Measurements from ENCODE around the gene SAMD8.
"Not testable (repeated sequence)": the region's sequence is repeated elsewhere in the genome, so short reads cannot be mapped to it uniquely, and the experiment has no call there.

Gene SAMD8

GRCh38 chr10:75086278-75086934, 25.1 kb upstream of the SAMD8 start:
- no peak for DNase-seq

DNA sequence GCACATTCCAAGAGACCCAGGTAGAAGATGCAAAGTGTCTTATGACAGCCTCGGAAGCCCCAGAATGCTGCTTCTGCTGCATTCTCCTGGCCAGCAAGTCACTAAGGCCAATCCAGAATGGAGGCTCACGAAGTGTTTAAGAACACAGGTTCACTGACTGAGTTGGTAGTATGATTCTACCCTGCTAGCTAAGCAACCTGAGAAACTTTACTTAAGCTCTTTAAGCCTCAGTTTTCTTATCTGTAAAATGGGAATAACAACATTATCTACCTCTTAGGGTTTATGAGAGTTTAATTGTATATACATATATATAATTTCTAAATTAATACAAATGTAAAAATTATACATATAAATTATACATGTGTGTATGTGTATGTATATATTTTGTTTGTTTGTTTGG, 22.8 kb upstream of the SAMD8 start:
- DNase-seq, result no peak

DNA sequence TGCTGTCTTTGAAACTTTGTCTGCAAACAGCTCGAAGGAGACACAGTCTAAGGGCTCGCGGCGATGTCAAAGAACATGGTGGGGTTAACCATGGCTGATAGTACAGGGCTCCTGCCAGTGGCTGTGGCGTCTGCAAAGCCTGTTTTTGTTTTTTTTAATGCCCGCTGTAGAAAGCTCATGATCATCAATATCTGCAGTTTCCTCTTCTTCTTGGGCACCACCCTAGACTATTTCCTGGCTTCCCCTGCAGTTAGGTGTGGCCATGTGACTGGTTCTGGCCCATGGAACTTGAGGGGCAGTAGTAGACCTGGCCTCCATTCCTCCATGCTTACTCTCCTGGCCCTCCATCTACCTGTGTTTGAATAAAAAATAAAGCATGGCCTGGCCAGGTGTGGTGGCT, 21.8 kb upstream of the SAMD8 start:
- DNase-seq, result no peak

DNA sequence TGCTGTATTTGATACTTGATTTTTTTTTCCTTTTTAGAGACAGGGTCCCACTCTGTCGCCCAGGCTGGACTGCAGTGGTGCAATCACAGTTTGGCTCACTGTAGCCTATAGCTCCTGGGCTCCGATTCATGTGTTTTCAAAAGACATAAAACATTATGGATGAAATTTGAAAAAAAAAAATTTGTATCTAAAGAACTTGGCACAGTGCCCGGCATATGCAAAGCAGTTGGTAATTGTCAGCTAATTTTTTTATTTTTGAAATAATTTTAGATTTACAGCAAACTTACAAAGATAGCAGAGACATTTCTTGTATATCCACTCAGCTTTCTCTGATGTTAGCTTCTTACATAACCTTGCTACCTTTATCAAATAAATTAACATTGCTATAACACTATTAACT, 20.3 kb upstream of the SAMD8 start:
- no peak for DNase-seq

GRCh38 chr10:75094465-75094864, 17.0 kb upstream of the SAMD8 start:
- no peak for DNase-seq

DNA sequence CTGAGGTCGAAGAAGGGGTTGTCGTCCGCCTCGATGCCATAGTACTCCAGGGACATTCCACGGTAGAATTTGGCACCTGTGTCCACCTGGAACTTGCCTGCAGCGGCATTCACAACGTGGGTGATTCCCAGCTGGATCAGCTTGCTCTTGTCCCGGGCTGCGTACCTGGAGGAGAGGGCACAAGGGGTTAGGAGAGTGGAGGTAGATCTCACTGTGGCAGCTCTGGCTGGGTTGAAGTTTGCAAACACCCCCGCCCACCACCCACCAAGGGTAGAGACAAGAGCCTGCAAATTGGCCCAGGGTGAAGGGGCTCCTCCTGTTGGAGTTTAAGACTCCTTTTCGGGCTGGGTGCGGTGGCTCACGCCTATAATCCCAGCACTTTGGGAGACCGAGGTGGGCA, 15.8 kb upstream of the SAMD8 start:
- no peak for DNase-seq

- no peak for DNase-seq
Observed at GRCh38 chr10:75096749-75097148, 14.7 kb upstream of the SAMD8 start.

DNA sequence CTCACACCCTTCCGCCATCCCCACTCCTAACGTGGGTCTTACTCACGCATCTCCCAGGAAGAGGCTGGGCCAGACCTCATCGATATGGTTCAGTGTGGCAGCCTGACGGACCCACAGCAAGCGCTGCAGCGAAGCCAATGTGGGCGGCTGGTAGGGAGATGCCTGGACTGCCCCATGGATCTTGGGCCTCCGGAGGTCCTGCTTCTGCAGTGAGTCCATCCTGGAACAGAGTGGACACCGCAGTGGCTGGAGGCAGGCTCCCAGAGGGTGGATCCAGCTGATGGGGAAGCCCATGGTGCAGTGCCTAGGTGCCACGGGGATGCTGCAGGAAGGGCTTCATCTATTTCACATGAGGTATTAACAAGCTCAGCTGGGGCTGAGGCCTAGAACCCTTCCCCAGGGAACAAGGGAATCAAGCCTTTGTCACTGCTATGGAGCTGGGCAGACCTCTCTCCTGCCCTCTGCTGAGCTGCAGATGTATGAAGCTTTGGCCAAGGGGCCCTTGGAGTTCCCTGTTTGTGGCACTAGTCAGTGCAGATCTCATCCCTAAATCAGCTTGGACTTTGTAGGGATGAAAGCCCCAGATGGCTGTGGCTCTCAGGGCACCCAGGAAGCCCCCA, 13.7 kb upstream of the SAMD8 start:
- DNase-seq, result no peak

GRCh38 chr10:75098902-75099673, 12.4 kb upstream of the SAMD8 start:
- DNase-seq, result no peak

DNA sequence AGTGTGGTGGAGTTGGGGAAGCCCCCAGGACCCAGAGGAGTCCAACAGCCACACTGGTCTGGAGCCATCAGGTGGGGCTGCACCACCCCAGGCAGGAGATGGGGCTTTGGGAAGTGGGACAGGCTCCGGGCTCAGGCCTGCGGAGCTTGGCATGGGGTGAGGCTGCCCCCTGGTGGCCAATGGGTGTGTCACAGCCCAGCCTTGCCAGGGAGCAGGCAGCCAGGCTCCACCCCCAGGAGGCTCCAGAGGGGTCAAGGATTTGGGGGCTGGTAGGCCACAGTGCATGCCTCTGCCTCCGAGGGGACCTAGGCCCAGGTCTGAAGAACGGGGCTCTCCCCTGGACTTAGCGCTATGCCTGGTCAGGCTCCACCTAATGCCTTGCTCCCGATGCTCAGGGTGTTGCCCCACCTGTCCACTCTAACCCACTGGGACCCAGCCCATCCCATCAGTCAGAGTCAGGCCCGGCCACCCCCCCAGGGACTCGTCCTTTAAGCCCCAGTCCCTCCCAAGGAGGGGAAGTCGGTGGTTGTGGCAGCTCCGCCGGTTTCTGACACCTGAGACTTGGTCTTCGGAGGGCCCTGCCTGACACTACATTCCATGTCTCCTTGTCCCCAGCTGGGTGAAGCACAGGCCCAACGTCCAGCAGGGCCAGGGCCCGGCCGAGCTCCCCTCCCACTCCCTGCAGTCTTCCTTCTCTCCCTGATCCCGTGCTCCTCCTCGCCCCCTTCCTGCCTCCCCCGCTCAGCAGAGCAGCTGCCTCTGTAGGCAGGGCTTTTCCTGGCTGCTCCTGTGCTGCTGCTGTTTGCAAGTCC, 11.3 kb upstream of the SAMD8 start:
- peak; percentile 42 to 86 for DNase-seq

GRCh38 chr10:75100764-75101291, 10.6 kb upstream of the SAMD8 start:
- no peak for DNase-seq

- no peak for DNase-seq
Observed at GRCh38 chr10:75101416-75102251, 9.8 kb upstream of the SAMD8 start.

DNA sequence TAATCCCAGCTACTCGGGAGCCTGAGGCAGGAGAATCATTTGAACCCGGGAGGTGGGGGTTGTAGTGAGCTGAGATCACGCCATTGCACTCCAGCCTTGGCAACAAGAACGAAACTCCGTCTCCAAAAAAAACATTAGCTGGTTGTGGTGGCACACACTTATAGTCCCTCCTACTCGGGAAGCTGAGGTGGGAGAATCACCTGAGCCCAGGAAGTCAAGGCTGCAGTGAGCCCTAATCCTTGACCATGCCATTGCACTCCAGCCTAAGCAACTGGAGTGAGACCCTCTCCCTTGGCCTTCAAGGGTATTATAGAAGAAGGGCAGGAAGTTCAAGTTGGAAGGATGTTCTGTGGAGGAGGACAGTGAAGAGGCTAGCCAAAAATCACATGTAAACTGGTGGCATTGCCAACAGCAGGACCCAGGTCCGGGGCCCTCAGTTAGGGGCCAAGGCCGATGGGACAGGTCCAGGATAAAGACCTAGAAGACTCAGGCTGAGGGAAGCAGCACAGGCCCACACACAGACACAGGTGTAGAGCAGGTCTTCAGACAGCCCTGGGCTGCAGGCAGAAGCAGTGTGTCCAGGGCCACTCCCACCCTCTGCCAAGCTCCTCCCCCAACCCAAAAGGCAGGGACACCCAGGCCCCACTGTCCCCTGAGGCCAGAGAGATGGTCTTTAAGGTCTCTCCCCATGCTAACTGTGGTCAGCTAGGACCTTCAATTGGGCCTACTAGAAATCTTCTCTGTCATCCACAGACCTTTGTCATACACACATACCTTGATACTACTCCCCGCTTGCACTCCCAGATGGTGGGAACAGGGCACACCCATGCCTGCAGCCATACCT, 8.4 kb upstream of the SAMD8 start:
- DNase-seq, result no peak

DNA sequence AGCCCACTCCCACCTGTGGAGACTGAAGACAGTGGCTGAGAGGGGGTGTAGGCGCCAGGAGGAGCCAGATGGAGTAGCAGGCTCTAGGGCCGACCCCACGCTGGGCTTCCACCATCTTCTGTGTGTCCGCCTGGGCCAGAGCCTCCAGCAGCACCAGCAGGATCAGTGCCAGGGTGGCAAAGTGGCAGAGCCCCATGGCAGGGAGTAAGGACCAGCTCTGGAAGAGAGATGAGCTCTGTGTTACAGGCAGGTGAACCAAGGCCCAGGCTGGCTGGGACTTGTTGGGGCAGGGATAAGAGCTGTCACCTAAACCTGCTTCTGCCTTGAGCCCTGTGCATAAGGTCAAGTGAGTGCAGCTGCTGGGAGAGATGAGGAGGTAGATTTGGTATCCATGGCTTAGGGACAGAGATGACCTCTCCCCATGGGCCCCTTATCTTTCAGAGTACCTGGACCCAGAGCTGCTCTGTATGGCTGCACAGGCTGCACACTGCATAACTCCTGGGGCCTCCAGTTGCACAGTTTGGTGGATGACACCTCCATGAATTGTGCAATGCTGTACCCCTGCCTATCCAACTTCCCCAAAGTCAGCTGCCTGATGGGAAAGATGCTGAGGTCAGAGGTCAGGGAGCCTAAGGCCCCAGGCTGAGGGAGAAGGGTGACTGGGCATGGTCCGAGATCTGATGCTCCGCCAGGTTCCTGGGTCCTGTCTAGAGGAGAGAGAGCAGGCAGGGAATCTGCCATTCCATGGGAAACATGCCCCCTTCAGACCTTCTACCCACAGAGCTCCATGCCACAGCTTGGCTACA, 7.4 kb upstream of the SAMD8 start:
- DNase-seq, result peak in 1 of 2 donors; percentile 50

DNA sequence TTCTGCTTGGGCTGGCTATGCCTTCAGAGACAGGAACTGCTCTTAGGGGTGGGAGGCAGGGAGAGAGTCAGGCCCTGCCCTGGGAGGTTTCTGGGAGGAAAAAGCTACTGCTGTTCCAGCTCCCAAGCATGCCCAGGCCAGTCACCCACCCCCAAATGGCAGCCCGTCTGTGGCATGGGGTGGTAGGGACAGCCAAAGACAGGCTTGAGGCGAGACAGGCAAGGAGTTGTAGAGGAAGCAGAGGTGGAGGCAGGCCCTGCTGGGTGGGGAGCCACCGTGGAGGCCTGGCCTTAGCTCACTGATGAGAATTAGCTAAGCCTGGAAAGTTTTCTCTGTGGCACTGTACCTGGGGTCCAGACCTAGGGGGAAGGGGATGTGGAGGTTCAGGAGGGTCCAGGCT, 6.6 kb upstream of the SAMD8 start:
- DNase-seq, result no peak

- DNase-seq, result no peak
Observed at GRCh38 chr10:75105576-75106197, 5.8 kb upstream of the SAMD8 start.

DNA sequence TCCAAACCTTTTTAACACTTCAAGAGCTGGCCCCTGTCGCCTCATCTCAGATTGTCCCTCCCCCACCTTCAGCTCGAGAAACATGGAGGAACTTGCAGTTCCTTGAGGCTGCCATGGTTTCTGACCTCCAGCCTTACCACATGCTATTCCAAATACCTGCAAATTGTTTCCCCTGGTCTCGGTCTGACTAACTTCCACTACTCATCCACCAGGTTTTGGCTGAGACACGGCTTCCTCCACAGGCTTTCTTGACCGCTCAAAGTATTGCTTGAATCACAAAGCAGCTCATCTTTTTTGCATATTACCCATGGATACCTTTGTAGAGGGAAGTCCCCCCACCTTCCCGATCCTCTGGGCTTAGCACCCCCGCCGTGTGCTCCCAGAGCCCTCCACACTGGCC, 5.2 kb upstream of the SAMD8 start:
- no peak for DNase-seq

- not testable (repeated sequence) for DNase-seq
Observed at GRCh38 chr10:75106891-75107290, 4.6 kb upstream of the SAMD8 start.

- DNase-seq, result no peak
Observed at GRCh38 chr10:75107756-75108683, 3.4 kb upstream of the SAMD8 start.
